Activated naive CD8-positive, alpha-beta T cell treated with anti-CD3 and anti-CD28 coated beads, Interleukin-2, amount 50 U/mL, for 24 hours (primary cell): Measurements from ENCODE around the gene IMPA2.
"Not testable (repeated sequence)": the region's sequence is repeated elsewhere in the genome, so short reads cannot be mapped to it uniquely, and the experiment has no call there.

Source experiments
- ATAC-seq: fragments of 150-1000 bp; cut with Tn5 transposase; one replicate; pipeline ENCODE4 v1.10.0; 2021
- DNase-seq: peaks from one replicate; pipeline ENCODE4 v3.0.0; 2021
- H3K27ac Mint-ChIP-seq: one replicate; pipeline ENCODE4 v1.8.0; 2021; ENCODE audit warnings: mild to moderate bottlenecking, mixed read lengths
- H3K27me3 Mint-ChIP-seq: one replicate; pipeline ENCODE4 v1.8.0; 2021; ENCODE audit warnings: mixed read lengths
- H3K36me3 Mint-ChIP-seq: one replicate; pipeline ENCODE4 v1.8.0; 2021; ENCODE audit warnings: low read depth, mixed read lengths
- H3K4me1 Mint-ChIP-seq: one replicate; pipeline ENCODE4 v1.8.0; 2021; ENCODE audit warnings: mixed read lengths
- H3K4me3 Mint-ChIP-seq: one replicate; pipeline ENCODE4 v1.8.0; 2021; ENCODE audit warnings: mild to moderate bottlenecking, moderate library complexity, mixed read lengths
- H3K9me3 Mint-ChIP-seq: one replicate; pipeline ENCODE4 v1.8.0; 2021; ENCODE audit warnings: mixed read lengths

The IMPA2 gene

DNA sequence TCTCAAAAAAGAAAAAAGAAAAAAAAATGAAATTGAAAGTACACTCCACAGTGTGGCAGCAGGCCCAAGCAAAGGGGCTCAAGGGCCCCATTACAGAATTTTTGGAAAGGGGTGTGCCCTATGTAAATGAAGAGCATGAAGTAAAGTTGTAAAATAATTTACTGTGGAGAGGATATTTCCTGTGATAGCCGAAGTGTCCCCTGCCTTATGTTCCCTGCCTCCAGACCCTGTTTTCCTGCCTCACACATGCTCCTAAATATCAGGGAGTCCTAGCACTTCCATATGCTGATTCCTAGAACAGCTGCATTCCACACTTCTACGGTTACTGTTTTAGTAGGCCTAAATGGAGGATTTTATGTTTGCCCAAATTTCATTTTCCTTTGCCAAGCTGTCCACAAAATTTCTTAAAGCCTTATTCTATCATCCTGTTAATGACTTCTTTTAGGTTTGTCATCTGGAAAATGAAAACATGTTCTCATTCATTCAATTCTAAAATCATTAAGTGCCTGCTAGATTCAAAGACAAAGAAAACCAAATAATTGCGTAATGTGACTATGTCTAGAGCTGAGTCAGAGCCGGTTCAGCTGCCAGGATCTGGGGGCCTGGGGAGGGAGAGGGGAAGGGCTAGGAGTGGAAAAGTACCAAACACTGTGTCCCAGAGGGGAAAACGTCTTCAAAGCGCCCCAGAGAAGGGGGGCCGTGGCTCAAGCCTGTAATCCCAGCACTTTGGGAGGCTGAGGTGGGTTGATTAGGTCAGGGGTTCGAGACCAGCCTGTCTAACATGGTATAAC is 25.9 kb upstream of the IMPA2 start:
- ATAC-seq (no peak), DNase-seq (no peak)
- Mint-ChIP-seq H3K4me1 (no peaks in the 10 kb centered on the region), H3K27me3 (peaks cover 5% of the 10 kb centered on the region), H3K27ac (no peak overlapping the region), H3K9me3 (peaks cover 13% of the 10 kb centered on the region), H3K4me3 (no peak overlapping the region), H3K36me3 (peaks cover 6% of the 10 kb centered on the region)

DNA sequence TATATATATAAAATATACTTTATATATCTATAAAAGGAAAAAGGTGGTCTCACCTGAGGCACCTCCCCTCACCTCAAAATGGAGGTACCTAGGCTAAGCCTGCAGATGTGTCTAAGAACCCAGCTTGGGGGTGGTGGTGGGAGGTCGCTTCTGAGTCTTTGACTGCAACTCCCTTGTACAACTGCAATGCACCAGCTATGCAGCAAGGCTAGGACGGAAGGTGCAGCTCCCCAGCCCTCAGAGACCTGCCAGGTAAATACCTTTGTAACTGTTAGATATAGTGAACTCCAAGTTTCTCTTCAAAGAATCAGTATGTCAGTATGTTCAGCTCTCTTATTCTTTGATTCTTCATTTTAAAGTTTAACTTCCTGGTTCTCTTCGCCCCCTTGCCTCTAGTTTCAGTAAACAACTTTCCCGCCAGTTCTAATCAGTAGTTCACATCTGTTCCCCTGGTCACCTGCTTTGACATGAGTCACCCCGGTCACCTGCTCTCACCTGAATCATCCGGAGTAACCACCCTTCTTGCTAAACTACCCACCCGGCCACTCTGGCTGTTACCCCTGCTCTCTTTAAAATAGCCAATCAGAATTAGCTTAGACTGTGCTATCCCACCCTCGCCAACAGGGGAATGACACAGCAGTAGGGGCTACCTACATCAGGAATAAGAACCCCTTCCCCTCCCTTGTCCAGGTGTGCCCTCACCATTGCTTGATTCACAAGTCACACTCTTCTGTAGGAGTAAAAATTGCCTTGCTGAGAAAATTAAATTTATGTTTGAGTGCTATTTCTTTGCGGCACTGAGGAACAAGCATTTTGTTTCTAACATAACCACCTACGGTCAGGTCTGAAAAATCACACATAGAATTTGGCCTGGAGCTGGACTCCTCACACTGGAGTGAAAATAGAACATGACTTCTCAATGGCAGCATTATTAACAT is 24.7 kb upstream of the IMPA2 start:
- H3K27me3 Mint-ChIP-seq, result peaks cover 5% of the 10 kb centered on the region
- H3K4me3 Mint-ChIP-seq, result no peak overlapping the region
- H3K27ac Mint-ChIP-seq, result no peak overlapping the region
- DNase-seq, result no peak
- H3K36me3 Mint-ChIP-seq, result peaks cover 6% of the 10 kb centered on the region
- peaks cover 13% of the 10 kb centered on the region for H3K9me3 Mint-ChIP-seq
- no peaks in the 10 kb centered on the region for H3K4me1 Mint-ChIP-seq
- ATAC-seq, result no peak

DNA sequence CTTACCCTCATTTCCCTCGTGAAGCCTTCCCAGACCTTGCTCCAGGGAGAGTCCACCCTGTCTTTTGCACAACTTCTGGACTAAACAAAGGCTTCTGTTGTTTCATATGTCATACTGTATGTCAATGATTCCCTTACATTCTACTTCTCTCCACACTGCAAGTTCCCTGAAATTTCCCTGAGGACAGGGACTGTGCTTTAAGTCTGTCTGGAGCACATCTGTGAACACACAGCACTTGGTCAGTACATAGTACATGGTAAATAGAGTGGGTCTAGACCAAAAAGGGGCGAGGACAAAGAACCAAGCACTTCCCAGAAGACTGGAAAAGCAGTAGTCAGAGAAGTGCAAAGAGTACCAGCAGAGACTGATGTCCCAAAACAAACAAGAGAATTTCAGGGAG is 23.7 kb upstream of the IMPA2 start:
- Mint-ChIP-seq H3K9me3 (peaks cover 13% of the 10 kb centered on the region), H3K27me3 (peaks cover 5% of the 10 kb centered on the region), H3K4me1 (no peaks in the 10 kb centered on the region), H3K4me3 (no peak overlapping the region), H3K27ac (no peak overlapping the region), H3K36me3 (peaks cover 6% of the 10 kb centered on the region)
- no peak for DNase-seq
- ATAC-seq, result no peak

DNA sequence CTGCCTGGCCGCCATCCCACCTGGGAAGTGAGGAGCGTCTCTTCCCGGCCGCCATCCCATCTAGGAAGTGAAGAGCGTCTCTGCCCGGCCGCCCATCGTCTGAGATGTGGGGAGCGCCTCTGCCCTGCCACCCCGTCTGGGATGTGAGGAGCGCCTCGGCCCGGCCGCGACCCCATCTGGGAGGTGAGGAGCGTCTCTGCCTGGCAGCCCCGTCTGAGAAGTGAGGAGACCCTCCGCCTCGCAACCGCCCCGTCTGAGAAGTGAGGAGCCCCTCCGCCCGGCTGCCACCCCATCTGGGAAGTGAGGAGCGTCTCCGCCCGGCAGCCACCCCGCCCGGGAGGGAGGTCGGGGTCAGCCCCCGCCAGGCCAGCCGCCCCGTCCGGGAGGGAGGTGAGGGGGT is 21.7 kb upstream of the IMPA2 start:
- not testable (repeated sequence) for H3K4me1 Mint-ChIP-seq

GRCh38 chr18:11960743-11961380 is 20.4 kb upstream of the IMPA2 start:
- ATAC-seq (no peak), DNase-seq (no peak)
- peaks cover 6% of the 10 kb centered on the region for H3K36me3 Mint-ChIP-seq
- H3K4me1 Mint-ChIP-seq, result no peaks in the 10 kb centered on the region
- H3K9me3 Mint-ChIP-seq, result peaks cover 13% of the 10 kb centered on the region
- peaks cover 5% of the 10 kb centered on the region for H3K27me3 Mint-ChIP-seq
- no peak overlapping the region for H3K27ac Mint-ChIP-seq
- no peak overlapping the region for H3K4me3 Mint-ChIP-seq

More for the DNA sequence above, 21.7 kb upstream of the IMPA2 start:
- H3K9me3 Mint-ChIP-seq, result peaks cover 13% of the 10 kb centered on the region
- not testable (repeated sequence) for DNase-seq, H3K27ac Mint-ChIP-seq, H3K4me3 Mint-ChIP-seq, H3K36me3 Mint-ChIP-seq, ATAC-seq, H3K27me3 Mint-ChIP-seq

- H3K36me3 Mint-ChIP-seq, result peaks cover under 1% of the 10 kb centered on the region
- H3K4me3 Mint-ChIP-seq, result no peak overlapping the region
- H3K27me3 Mint-ChIP-seq, result peaks cover 2% of the 10 kb centered on the region
- ATAC-seq (no peak), DNase-seq (no peak)
- no peaks in the 10 kb centered on the region for H3K4me1 Mint-ChIP-seq
- no peak overlapping the region for H3K27ac Mint-ChIP-seq
- H3K9me3 Mint-ChIP-seq, result peaks cover 3% of the 10 kb centered on the region
Measured at GRCh38 chr18:11962597-11962996, 18.7 kb upstream of the IMPA2 start.

- H3K9me3 Mint-ChIP-seq, result no peaks in the 10 kb centered on the region
- no peaks in the 10 kb centered on the region for H3K36me3 Mint-ChIP-seq
- H3K27ac Mint-ChIP-seq, result no peak overlapping the region
- ATAC-seq, result no peak
- no peaks in the 10 kb centered on the region for H3K4me1 Mint-ChIP-seq
- H3K4me3 Mint-ChIP-seq, result no peak overlapping the region
- H3K27me3 Mint-ChIP-seq, result peaks cover 2% of the 10 kb centered on the region
- DNase-seq, result no peak
Measured at GRCh38 chr18:11963991-11964484, 17.3 kb upstream of the IMPA2 start.

- no peaks in the 10 kb centered on the region for H3K4me1 Mint-ChIP-seq
- DNase-seq (no peak), ATAC-seq (no peak)
- H3K4me3 Mint-ChIP-seq, result no peak overlapping the region
- H3K27me3 Mint-ChIP-seq, result peaks cover 2% of the 10 kb centered on the region
- no peaks in the 10 kb centered on the region for H3K36me3 Mint-ChIP-seq
- no peaks in the 10 kb centered on the region for H3K9me3 Mint-ChIP-seq
- no peak overlapping the region for H3K27ac Mint-ChIP-seq
Measured at GRCh38 chr18:11969904-11970835, 11.1 kb upstream of the IMPA2 start.

- H3K36me3 Mint-ChIP-seq, DNase-seq, H3K27ac Mint-ChIP-seq, H3K4me1 Mint-ChIP-seq, ATAC-seq, H3K4me3 Mint-ChIP-seq, H3K27me3 Mint-ChIP-seq, H3K9me3 Mint-ChIP-seq: not testable (repeated sequence)
Measured at GRCh38 chr18:11970836-11971226, 10.5 kb upstream of the IMPA2 start.

DNA sequence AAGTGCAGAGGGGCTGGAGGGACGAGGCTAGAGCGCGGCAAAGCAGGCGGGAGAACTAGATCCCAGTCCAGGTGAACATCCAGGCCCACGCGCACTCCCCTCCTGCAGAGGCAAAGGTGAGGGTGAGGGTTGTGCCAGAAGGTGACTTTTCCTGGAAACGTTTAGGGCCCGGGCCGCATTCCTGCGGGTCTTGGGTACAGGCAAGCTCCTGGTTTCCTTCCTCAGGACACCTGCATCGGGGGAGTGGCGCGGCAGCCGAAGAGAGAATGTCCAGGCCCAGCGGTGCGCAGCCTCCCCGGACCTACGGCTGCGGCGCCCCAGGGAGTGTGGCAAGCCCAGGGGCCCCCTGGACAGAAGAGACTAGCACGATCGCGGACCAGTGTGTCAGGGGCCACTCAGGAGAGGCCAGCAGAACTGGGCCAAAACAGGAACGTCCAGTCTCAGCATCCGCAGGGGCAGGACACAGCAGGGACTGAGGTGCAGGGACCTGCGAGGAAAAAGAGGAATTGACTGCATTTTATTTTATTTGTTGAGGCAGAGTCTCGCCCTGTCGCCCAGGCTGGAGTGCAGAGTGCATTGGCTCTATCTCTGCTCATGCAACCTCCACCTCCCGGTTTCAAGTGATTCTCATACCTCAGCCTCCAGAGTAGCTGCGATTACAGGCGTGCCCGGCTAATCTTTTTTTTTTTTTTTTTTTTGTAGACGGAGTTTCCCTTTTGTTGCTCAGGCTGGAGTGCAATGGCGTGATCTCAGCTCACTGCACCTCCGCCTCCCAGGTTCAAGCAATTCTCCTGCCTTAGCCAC is 8.7 kb upstream of the IMPA2 start:
- Mint-ChIP-seq H3K27me3 (peaks cover 2% of the 10 kb centered on the region), H3K9me3 (no peaks in the 10 kb centered on the region), H3K36me3 (no peaks in the 10 kb centered on the region), H3K4me3 (no peak overlapping the region), H3K27ac (no peak overlapping the region), H3K4me1 (no peaks in the 10 kb centered on the region)
- DNase-seq (no peak), ATAC-seq (no peak)

DNA sequence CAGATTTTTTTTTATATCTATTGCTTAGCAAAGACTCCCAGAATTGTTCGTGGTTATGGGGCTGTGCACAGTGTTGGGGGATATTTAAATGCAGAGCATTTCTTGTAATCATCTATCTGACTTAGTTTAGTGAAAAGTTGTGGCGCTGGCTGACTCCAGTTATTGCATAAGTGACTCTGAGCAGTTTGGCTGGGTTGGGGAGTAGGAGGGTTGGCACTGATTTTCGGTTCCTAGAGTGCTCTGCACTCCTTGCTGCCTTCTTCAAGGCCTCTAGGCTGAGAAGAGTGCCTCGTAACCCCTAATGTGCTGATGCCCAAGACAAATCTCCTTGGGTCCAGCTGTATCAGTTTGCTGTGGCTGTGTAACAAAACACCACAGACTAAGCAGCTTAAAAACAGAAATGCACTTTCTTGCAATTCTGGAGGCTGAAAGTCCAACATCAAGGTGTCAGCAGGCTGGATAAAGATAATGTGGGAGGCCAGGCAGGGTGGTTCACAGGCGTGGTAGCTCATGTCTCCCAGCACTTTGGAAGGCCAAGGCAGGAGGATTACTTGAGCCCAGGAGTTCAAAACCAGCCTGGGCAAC is 6.5 kb upstream of the IMPA2 start:
- Mint-ChIP-seq H3K9me3 (no peaks in the 10 kb centered on the region), H3K4me3 (no peak overlapping the region), H3K4me1 (peaks cover 3% of the 10 kb centered on the region), H3K27ac (no peak overlapping the region), H3K27me3 (no peaks in the 10 kb centered on the region), H3K36me3 (no peaks in the 10 kb centered on the region)
- ATAC-seq (no peak), DNase-seq (no peak)

DNA sequence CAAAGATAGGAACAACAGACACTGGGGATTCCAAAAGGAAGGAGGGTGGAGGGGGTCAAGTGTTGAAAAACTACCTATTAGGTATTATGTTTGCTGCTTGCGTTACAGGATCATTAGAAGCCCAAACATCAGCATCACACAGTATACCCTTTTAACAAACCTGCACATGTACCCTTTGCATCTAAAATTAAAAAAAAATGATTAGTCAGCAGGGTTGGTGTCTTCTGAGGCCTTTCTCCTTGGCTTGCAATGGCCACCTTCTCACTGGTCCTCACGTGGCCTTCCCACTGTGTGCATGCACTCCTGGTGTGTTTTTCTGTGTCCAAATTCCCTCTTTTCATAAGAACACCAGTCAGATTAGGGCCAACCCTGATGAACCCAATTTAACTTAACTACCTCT is 5.6 kb upstream of the IMPA2 start:
- DNase-seq (no peak), ATAC-seq (no peak)
- Mint-ChIP-seq H3K27me3 (no peaks in the 10 kb centered on the region), H3K9me3 (no peaks in the 10 kb centered on the region), H3K4me1 (peaks cover 8% of the 10 kb centered on the region), H3K36me3 (no peaks in the 10 kb centered on the region), H3K27ac (no peak overlapping the region), H3K4me3 (no peak overlapping the region)
